Activated CD4-positive, alpha-beta T cell treated with anti-CD3 and anti-CD28 coated beads, Interleukin-2, amount 50 U/mL, for 48 hours (primary cell): Measurements from ENCODE around the gene LRMDA.

ENCODE experiments used
- DNase-seq, 2 experiments: peaks; one replicate each; pipeline ENCODE4 v3.0.0-alpha.2; 2020

Gene LRMDA

GRCh38 chr10:75425291-75426079, 5.9 kb upstream of the LRMDA start:
- DNase-seq = no peak

- no peak for DNase-seq
These were observed 4.5 kb upstream of the LRMDA start for GRCh38 chr10:75426880-75427279.

- DNase-seq = no peak
These were observed 3.5 kb upstream of the LRMDA start for GRCh38 chr10:75427951-75428350.

- no peak for DNase-seq
These were observed 2.8 kb upstream of the LRMDA start for GRCh38 chr10:75428434-75429158.

- no peak for DNase-seq
These were observed 2.1 kb upstream of the LRMDA start for GRCh38 chr10:75429159-75429827.

GRCh38 chr10:75430000-75430763, 1.2 kb upstream of the LRMDA start:
- DNase-seq = no peak

GRCh38 chr10:75432176-75432575, 752 bp downstream of the LRMDA start:
- DNase-seq = no peak

GRCh38 chr10:75432763-75433162, 1.3 kb downstream of the LRMDA start:
- DNase-seq = no peak

GRCh38 chr10:75433216-75433615, 1.8 kb downstream of the LRMDA start:
- no peak for DNase-seq

GRCh38 chr10:75434291-75434690, 2.9 kb downstream of the LRMDA start:
- DNase-seq = no peak

- no peak for DNase-seq
These were observed 3.9 kb downstream of the LRMDA start for GRCh38 chr10:75435291-75435690.

- no peak for DNase-seq
These were observed 5.5 kb downstream of the LRMDA start for GRCh38 chr10:75436896-75437295.

GRCh38 chr10:75437693-75438092, 6.3 kb downstream of the LRMDA start:
- no peak for DNase-seq

GRCh38 chr10:75438275-75438674, 6.9 kb downstream of the LRMDA start:
- no peak for DNase-seq

GRCh38 chr10:75439811-75440210, 8.4 kb downstream of the LRMDA start:
- no peak for DNase-seq

GRCh38 chr10:75440271-75440793, 8.9 kb downstream of the LRMDA start:
- no peak for DNase-seq

- no peak for DNase-seq
These were observed 9.8 kb downstream of the LRMDA start for GRCh38 chr10:75441196-75441595.

GRCh38 chr10:75441682-75442081, 10.3 kb downstream of the LRMDA start:
- no peak for DNase-seq

- no peak for DNase-seq
These were observed 11.9 kb downstream of the LRMDA start for GRCh38 chr10:75443362-75443761.

- DNase-seq = no peak
These were observed 13.5 kb downstream of the LRMDA start for GRCh38 chr10:75444781-75445386.

- DNase-seq = no peak
These were observed 15.1 kb downstream of the LRMDA start for GRCh38 chr10:75446508-75446907.

- DNase-seq = no peak
These were observed 16.7 kb downstream of the LRMDA start for GRCh38 chr10:75448166-75448565.
